ENCODE data around the gene RNF207.

Gene RNF207

DNA sequence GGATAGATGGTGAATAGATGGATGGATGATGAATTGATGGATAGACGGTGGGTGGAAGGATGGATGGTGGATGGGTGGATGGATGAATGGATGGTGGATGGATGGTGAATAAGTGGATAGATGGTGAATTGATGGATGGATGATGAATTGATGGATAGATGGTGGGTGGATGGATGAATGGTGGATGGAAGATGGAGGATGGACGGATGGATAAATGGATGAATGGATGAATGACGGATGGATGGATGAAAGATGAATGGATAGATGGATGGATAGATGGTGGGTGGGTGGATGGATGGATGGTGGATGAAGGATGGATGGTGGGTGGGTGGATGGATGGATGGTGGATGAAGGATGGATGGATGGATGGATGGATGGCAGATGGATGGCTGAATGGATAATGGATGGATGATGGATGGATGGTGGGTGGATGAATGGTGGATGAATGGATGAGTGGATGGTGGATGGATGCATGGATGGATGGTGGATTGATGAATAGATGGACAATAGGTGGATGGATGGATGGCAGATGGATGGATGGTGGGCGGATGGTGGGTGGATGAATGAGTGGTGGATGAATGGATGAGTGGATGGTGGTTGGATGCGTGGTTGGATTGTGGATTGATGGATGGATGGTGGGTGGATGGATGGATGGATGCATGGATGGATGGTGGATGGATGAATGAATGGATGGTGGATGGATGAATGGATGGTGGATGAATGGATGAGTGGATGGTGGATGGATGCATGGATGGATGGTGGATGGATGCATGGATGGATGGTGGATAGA lies 31.1 kb upstream of the RNF207 start:
- DNase-seq (ENCODE audit: low read depth), result no peak

- no peak for DNase-seq (ENCODE audit: low read depth)
These were observed 30.5 kb upstream of the RNF207 start for GRCh38 chr1:6175411-6175828.

DNA sequence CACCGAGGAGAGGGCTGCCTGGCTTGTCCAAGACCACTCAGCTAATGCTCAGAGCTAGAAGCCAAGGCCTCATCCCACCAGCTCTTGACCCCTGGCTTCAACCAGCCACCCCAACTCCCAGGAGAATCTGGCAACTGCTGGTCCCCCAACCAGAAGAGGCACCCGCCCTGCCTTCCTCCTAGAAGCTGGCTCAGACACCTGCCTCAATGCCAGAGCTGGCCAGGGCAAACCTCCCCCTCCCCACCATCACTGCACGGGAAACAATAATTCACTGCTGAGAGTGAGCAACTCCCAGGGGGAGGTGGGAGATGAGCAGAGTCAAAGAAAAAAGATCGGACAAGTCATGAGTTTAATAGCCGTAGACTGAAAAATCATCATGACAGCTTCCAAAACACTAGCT lies 29.1 kb upstream of the RNF207 start:
- no peak for DNase-seq (ENCODE audit: low read depth)

- no peak for DNase-seq (ENCODE audit: low read depth)
These were observed 28.1 kb upstream of the RNF207 start for GRCh38 chr1:6177681-6178380.

GRCh38 chr1:6178751-6179563 lies 27.0 kb upstream of the RNF207 start:
- no peak for DNase-seq (ENCODE audit: low read depth)

DNA sequence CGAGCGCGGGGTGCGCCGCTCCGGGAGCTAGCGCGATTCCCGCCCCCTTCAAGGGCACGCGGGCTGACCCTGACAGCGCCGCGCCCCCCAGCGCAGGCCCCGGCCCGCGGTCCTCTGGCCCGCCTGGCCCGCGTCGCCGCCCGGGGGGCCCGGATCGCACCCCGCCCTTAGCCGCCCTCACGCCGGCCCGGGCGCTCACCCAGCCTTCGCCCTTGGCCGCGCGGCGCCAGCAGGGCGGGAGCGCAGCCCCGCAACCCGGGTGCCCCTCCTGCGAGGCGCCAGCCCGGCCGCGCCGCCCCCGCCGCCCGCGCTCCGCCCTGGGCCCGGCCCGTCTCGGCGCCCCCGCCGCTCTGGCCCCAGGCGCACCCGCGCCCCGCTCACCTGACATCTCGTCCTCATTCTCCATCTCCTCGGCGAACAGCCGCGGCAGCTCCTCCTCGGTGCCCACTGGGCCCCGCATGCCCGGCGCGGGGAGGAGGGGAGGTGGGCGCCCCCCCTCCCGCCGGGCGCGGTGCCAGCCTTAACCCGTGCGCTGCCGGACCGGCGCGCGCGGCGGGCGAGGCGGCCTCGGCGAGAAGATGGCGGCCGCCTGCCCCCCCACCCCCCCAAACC lies 26.2 kb upstream of the RNF207 start:
- DNase-seq (ENCODE audit: low read depth), result no peak

GRCh38 chr1:6180268-6180706 lies 25.6 kb upstream of the RNF207 start, which contains the start of gene CHD5:
Gene CHD5, minus strand, starts transcription at chr1:6180321. Its CDS starts 298 bp downstream, at chr1:6180023.
- no peak for DNase-seq (ENCODE audit: low read depth)

GRCh38 chr1:6180707-6181311 lies 25.1 kb upstream of the RNF207 start:
- DNase-seq (ENCODE audit: low read depth), result no peak

- DNase-seq (ENCODE audit: low read depth), result no peak
These were observed 24.6 kb upstream of the RNF207 start for GRCh38 chr1:6181347-6181770.

DNA sequence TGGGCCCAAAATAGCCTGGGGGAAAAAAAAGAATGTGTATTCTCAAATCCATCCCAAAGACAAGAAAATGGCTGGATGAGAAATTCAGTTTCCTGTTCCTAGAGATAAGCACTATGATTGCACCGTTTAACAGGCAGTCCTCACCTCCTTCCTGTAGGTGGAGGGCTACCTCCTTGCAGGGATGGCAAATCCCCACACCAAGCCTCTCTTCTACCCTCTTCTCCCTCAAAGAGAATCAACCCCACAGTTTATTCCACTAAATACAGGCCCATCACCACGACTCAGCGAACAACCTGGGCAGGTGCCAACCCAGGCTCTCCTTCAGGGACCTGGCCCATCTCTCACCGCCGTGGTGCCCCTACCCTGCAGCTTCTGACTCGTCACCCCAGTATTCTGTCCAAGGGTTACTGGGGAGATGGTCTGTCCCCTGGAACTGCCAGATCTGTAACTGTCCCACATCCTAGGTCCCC lies 22.4 kb upstream of the RNF207 start:
- no peak for DNase-seq (ENCODE audit: low read depth)

- DNase-seq (ENCODE audit: low read depth), result no peak
These were observed 21.7 kb upstream of the RNF207 start for GRCh38 chr1:6184083-6184783.

DNA sequence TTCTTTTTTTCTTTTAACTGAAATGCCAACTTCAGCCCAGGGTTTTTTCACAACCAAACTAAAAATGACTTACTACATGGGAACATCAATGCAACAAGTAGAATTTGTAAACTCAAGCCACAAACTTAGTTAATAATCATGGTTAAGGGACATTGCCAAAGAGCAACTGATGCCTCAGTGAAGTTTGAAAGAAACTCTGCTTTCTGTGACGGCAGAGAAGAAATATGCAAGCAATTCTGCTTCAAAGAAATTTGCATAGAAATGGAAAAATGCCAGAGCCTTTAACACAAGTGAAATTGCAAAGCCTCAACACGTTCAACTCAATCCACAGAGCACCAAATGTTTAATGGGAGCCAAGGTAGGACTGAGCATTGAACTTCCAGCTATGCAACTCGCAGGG lies 20.8 kb upstream of the RNF207 start:
- DNase-seq (ENCODE audit: low read depth), result no peak

- no peak for DNase-seq (ENCODE audit: low read depth)
These were observed 20.1 kb upstream of the RNF207 start for GRCh38 chr1:6185635-6186382.

DNA sequence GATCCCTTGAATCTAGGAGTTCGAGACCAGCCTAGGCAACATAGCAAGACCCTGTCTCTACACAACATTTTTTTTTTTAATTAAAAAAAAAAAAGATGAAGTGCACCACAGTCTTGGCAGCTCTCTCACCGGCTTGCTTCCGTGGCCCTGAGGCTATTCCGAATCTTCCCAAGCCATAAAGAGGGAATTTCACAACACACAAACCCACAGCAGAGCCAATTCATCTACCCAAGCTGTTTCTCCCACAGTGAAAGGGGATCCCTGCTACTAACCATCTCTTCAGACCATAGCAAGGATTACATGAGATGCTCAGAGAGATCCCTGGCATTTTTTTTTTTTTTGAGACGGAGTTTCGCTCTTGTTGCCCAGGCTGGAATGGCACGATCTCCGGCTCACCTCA lies 17.5 kb upstream of the RNF207 start:
- no peak for DNase-seq (ENCODE audit: low read depth)

DNA sequence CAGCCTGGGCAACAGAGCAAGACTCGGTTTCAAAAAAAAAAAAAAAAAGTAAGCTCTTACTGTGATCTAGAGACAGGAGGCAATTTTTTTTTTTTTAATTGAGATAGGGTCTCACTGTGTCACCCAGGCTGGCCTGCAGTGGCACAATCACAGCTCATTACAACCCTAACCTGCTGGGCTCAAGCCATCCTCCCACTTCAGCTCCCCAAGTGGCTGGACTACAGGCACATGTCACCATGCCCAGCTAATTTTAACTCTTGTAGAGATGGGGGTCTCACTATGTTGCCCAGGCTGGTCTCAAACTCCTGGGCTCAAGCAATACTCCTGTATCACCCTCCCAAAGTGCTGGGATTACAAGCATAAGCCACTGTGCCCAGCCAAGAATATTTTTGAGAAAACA lies 14.0 kb upstream of the RNF207 start:
- DNase-seq (ENCODE audit: low read depth), result no peak

DNA sequence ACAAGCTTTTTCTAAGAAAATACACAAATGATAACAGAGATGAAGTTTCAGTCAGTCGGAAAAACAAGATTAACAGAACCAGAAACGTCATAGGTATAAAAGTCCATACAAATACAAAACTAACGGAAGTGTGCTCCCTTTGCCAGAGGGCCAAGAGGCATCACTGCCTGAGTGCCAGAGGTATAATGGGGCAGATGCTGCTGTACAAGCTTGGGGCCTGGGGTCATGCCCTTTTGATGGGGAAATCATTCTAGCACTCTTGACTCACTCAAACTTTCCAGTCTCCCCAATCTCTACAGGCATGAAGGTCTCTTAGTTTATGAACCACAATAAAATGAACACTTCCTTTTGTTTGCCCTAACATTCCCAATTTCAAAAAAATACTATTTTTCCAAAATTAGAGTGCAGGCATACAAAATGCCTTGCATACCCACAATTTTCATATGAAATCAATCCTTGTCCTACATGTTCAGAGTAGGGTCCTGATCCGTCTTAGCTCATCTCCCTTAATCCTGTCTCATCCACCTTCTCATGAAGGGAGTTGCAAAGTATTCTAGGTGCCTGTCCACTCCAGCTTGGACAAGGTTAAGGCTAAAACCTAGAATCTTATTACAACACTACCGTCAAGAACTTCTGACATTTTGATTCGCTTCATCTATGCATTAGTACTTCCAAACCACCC lies 8.0 kb upstream of the RNF207 start:
- no peak for DNase-seq (ENCODE audit: low read depth)

DNA sequence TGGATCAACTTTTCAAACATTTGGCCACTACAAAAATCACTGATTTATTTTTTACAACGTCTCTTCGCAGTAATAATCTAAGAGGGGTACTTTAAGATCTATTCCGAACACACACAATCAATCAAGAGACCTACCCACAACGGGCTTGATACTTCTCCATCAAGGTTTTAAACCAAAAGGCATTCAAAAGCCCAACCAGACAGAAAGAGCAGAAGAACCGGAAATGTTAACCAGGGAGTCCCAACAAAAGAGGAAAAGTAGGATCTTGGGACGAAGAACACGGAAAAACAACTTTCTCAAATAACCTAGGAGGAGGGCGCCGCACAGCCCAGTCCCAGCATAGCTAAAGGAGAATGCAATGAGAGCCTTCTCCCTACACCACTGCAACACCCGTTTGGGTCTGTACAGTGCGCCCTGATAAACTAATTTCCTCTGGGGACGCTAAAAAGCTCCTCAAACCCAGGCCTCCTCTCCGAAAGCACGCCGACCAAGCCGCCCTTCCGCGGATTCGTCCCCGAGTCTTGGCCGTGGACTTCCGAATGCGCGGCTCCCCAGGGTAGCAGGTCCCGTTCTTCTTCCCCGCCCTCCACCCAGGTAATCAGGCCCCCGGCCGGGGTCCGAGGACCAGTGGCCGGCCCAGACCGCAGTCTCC lies 7.1 kb upstream of the RNF207 start:
- no peak for DNase-seq (ENCODE audit: low read depth)

GRCh38 chr1:6199298-6200187 lies 6.4 kb upstream of the RNF207 start, which contains the start of gene RPL22:
Gene RPL22, minus strand, starts transcription at chr1:6199595. Its CDS starts 22 bp downstream, at chr1:6199573.
- peak; percentile 99 for DNase-seq (ENCODE audit: low read depth)

Data from GM04504 (cell line).